ENCODE measurements around the gene CD164L2.
A peak's percentile ranks its signal among the peaks of the same experiment; 100 is the strongest.

The CD164L2 gene

GRCh38 chr1:27427329-27427728 is 44.2 kb upstream of the CD164L2 start:
- DNase-seq (ENCODE audit: low read depth): no peak
- H3K4me3 ChIP-seq (ENCODE audit: low read depth, low read length): no peak overlapping the region
- TF ChIP-seq, protein P1, sequence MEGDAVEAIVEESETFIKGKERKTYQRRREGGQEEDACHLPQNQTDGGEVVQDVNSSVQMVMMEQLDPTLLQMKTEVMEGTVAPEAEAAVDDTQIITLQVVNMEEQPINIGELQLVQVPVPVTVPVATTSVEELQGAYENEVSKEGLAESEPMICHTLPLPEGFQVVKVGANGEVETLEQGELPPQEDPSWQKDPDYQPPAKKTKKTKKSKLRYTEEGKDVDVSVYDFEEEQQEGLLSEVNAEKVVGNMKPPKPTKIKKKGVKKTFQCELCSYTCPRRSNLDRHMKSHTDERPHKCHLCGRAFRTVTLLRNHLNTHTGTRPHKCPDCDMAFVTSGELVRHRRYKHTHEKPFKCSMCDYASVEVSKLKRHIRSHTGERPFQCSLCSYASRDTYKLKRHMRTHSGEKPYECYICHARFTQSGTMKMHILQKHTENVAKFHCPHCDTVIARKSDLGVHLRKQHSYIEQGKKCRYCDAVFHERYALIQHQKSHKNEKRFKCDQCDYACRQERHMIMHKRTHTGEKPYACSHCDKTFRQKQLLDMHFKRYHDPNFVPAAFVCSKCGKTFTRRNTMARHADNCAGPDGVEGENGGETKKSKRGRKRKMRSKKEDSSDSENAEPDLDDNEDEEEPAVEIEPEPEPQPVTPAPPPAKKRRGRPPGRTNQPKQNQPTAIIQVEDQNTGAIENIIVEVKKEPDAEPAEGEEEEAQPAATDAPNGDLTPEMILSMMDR (IDR thresholded peaks at IDR 0.05; ENCODE audit: low read depth, low read length, missing control alignments): no peak

DNA sequence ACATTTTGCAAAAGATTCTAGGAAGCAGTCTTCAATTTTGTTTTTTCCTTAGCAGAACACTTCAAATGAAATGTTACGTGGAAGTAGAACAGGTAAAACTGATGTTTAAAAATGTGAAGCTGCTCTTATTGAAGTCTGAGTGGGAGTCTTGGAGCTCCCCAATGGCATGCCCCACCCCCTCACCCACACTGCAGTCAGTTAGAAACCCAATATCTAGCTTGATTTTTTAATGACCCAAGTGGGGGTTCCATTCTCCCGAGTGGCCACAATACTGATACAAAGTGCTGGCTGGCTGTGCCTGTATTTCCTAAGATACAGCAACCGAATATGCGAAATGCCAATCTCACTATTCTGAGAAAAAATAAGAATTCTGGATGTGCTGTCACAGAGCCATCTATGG is 40.6 kb upstream of the CD164L2 start:
- TF ChIP-seq, protein P1 (IDR thresholded peaks at IDR 0.05; ENCODE audit: low read depth, low read length, missing control alignments): no peak
- no peak overlapping the region for H3K4me3 ChIP-seq (ENCODE audit: low read depth, low read length)
- DNase-seq (ENCODE audit: low read depth): no peak

- H3K4me3 ChIP-seq (ENCODE audit: low read depth, low read length): no peak overlapping the region; the same call in 1 of the 2 replicates
- peak; percentile 66 for DNase-seq (ENCODE audit: low read depth)
- TF ChIP-seq, protein P1 (IDR thresholded peaks at IDR 0.05; ENCODE audit: low read depth, low read length, missing control alignments): no peak
Measured at GRCh38 chr1:27418326-27419185, 35.4 kb upstream of the CD164L2 start.

DNA sequence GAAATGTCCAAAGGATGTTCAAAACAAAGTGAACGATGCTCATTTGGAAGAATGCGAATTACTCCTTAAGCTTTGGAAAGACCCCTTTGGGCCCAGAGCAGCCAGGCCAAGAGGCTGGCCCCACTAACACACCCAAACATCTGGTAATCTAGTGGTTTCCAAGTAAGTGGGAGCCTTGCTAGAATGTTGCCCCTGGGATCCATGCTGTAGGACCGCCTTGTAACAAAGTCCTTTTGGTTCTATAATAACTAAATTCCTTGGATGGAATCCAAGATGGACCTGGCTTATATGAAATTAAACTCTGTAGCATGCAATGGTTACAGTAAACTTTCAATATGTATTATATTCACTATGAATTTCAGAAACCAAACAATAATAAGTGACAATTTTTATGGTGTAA is 34.6 kb upstream of the CD164L2 start:
- H3K4me3 ChIP-seq (ENCODE audit: low read depth, low read length): no peak overlapping the region
- no peak for DNase-seq (ENCODE audit: low read depth)
- TF ChIP-seq, protein P1 (IDR thresholded peaks at IDR 0.05; ENCODE audit: low read depth, low read length, missing control alignments): no peak

- no peak overlapping the region for H3K4me3 ChIP-seq (ENCODE audit: low read depth, low read length)
- DNase-seq (ENCODE audit: low read depth): peak; percentile 60
- TF ChIP-seq, protein P1 (IDR thresholded peaks at IDR 0.05; ENCODE audit: low read depth, low read length, missing control alignments): peak; percentile 73
Measured at GRCh38 chr1:27416387-27417111, 33.4 kb upstream of the CD164L2 start.

- H3K4me3 ChIP-seq (ENCODE audit: low read depth, low read length): no peak overlapping the region
- DNase-seq (ENCODE audit: low read depth): no peak
- TF ChIP-seq, protein P1 (IDR thresholded peaks at IDR 0.05; ENCODE audit: low read depth, low read length, missing control alignments): no peak
Measured at GRCh38 chr1:27414091-27414490, 31.0 kb upstream of the CD164L2 start.
